ENCODE measurements around the gene GGT6. TPM values are rescaled to one million over a fixed set of nuclear protein-coding genes. Genes with fewer than 3 reads are reported as not detected.

The GGT6 gene
- polyA plus RNA-seq, 3 donors, result 5.2 to 8.3 (median 6.8) TPM

DNA sequence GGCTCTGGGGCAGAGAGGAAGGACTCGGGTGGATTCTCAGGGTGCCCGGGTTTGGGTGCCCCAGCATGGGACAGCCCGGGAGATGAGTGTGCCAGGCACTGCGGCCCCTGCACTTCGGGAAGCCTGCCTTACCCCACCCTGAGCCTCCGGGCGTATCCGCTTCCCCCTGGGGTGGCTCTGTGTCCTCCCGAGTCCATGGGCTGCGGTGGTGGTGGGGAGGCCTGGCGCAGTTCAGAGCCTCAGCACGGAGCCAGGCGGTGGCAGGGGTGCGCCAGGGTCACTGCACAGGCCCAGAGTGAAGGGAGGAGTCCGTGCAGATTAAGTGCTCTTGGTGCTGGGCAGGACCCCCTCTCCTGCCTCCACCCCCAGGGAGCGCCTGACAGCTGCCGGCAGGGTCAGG, 25.9 kb downstream of the GGT6 start:
- no peak for DNase-seq (ENCODE audit: extremely low read depth in 1 of 11, low read depth in 9 of 11, low spot score in 4 of 11)

DNA sequence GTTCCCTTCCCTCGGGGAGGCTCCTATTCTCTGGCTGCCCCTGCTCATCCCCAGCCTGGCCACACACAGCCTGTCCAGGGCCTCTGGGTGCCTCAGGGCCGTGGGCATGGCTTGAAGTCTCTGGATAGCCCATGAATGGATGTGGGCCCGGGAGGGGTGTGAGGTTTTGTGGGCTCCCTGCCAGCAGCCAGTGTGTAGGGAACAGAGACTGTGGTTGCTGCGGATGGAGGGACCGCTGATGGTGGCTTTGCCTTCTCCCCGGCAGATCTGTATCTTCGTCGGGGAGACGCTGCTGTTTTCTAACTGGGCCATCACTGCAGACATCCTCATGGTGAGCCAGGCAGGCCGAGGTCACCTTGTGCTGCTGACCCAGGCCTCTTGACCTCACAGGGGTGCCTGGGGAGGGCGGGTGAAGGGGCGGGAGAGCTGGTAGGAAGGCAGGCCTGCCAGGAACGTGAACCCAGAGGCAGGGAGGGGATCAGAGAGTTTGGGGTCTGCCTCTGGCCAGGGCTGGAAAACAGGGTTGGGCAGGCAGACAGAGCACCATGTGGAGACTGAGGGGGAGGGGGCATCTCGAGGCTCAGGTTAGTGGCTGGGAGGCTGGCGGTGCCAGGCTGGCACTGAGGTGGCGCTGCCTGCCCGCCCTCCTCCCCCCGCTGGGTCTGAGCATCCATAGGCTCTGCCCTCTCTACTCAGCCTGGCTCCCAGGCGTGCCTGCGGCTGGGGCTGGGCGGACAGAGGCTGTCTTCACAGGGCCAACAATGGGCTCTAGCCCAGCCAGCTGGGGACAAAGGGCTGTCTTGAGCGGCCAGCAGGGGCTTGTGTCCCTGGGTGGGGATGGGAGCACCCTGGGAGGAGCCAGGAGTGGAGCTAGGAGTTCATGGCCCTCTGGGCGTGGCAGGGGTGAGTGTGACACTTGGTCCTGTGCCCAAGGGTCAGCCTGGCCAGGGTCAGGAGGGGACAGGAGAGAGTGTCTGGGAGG, 26.6 kb downstream of the GGT6 start:
- no peak for DNase-seq (ENCODE audit: extremely low read depth in 1 of 11, low read depth in 9 of 11, low spot score in 4 of 11)

DNA sequence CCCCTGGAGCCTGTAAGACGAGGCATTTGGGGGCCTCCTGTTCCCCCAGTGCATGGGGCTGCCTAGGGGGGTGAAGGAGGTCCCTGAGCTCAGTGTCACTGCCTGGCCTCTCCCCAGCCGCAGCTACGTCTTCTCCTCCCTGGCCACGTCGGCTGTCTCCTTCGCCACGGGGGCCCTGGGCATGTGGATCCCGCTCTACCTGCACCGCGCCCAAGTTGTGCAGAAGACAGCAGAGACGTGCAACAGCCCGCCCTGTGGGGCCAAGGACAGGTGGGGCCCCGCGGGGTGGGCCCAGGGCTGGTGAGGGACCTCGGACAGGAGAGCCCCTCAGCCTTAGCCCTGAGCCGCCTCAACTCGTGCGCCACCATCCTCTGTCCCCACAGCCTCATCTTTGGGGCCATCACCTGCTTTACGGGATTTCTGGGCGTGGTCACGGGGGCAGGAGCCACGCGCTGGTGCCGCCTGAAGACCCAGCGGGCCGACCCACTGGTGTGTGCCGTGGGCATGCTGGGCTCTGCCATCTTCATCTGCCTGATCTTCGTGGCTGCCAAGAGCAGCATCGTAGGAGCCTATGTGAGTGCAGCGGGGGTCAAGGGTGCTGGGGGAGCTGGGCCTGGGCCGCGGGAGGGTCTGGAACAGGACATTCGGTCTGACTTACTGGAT, 27.4 kb downstream of the GGT6 start:
- no peak for DNase-seq (ENCODE audit: extremely low read depth in 1 of 11, low read depth in 9 of 11, low spot score in 4 of 11)

DNA sequence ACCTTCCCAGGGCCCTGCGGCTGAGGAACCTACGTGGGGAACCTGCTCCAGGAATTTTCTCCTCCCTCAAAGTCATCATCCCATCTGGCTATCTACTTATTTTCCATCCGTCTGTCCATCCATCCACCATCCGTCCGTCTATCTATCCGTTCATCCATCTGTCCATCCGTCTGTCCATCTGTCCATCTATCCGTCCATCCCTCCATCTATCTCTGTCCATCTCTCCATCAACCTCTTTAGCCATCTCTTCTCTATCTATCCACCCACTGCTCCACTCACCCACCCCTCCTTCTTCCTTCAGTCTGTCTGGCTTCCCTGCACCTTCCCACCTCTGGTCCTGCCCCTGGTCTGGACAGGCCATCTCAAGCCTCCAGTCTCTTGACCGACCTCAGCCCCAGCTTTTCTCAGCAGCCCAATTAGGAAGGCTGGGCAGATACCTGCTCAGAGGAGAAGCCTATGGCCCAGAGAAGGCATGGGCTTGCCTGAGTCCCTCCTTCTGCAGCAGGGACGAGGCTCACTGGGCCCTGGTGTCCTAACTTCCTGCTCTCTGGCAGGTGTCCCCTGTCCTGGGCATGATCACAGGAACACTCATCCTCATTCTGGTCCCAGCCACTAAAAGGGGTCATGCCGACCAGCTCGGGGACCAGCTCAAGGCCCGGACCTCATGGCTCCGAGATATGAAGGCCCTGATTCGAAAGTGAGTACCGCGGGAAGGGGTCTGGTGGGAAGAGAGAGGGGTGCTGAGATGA, 28.2 kb downstream of the GGT6 start:
- no peak for DNase-seq (ENCODE audit: extremely low read depth in 1 of 11, low read depth in 9 of 11, low spot score in 4 of 11)

DNA sequence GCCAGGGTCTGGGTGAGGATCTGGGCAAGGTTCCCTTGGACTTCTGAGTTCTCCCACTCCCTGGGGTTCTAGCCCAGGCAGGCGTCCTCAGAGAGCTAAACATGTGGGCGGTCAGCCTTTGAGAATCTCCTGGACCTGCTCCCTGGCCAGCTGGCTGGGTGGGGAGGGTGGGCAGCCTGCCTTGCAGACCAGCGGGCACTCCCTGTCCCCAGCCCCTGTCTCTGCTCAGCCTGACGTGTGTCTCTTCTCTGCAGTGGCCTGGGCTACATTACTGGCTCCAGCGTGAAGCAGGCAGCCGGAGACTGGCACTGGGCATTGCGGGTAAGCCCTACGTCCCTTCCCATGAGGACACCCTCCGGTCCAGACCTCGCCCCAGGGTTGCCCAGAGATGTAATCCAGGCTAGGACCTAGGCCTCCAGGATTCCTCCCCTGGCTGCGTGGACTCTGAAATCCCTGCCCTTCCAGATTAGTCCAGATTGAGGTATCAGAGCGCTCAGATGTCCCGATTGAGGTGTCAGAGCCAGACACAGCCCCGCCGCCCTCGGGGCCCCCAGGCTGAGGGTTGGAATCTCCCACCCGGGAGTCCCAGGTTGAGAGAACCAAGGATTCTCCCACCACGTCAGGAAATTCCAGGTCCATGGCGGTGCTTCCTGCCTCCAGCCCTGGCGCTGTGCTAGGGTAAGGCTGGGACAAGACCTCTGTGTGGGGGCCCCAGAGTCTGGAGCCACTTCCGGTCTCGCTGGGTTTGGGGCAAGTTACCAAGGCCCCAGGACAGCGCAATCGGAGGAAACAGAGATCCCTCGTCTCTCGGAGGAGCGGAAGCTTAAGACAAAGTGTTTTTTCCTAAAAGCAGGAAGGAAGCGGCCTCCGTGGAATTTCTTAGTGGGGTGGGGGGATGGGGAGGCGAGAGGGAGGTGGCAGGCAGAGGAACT, 29.3 kb downstream of the GGT6 start:
- no peak for DNase-seq (ENCODE audit: extremely low read depth in 1 of 11, low read depth in 9 of 11, low spot score in 4 of 11)

DNA sequence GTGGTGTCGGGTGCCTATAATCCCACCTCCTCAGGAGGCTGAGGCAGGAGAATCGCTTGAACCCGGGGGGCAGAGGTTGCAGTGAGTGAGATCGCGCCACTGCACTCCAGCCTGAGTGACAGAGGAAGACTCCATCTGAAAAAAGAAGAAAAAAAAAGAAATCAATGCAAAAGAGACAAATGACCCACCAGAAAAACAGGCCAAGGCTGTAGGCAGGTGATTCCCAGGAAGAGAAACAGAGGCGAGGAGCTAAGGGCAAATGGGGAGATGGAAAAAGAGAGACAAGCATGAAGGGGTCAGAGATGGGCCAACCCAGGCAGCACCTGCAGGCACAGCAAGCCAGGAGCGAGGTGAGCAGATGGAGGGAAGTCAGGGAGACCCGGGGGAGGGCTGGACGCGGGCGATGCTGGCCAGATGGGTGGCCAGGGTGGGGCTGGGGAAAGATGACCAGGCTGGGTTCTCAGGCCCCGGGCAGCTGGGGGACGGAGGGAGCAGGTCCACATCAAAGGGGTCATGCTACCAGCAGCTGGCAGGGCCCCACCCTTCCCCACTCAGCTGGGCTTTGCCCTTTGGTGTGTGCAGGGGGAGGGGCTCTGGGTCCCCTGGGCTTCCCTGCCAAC, 30.7 kb downstream of the GGT6 start:
- DNase-seq (ENCODE audit: extremely low read depth in 1 of 11, low read depth in 9 of 11, low spot score in 4 of 11), result no peak

DNA sequence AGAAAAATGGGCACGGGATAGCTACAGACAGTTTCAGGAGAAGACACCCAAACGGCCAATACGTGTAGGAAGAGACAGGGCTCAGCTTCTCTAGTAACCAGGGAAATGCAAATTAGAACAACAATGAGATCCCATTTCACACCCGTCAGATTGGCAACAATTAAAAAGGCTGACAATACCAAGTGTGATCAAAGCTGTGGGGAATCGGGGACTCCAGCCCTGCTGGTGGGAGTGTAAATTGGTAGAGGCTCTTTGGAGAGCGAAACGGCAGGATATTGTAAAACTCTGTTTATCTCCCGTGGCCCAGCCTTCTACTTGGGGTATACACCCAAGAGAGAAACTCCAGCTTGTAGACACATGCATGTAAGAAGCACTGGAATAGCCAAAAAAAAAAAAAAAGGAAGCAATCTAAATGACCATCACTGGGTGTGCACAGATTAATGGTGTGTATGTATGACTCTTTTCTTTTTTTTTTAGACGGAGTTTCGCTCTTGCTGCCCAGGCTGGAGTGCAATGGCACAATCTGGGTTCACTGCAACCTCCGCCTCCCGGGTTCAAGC, 32.7 kb downstream of the GGT6 start:
- no peak for DNase-seq (ENCODE audit: extremely low read depth in 1 of 11, low read depth in 9 of 11, low spot score in 4 of 11)

DNA sequence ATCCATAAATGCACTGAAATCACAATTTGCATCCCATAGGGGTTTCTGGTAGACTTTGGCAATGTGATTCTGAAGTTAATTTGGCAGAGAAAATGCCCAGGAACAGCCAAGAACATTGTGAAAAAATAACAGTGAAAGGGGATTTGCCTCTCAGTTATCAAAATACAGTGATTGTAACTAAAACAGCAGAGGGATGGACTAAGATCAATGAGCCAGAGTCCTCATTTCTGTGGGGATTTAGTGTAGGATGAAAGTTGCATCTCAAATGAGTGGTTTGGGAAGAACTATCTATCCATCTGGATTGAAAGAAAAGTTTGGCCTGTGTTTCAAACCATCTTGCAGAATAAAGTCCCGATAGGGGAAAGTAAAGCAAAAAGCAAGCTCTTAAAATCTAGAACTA, 33.2 kb downstream of the GGT6 start:
- DNase-seq (ENCODE audit: extremely low read depth in 1 of 11, low read depth in 9 of 11, low spot score in 4 of 11), result no peak

DNA sequence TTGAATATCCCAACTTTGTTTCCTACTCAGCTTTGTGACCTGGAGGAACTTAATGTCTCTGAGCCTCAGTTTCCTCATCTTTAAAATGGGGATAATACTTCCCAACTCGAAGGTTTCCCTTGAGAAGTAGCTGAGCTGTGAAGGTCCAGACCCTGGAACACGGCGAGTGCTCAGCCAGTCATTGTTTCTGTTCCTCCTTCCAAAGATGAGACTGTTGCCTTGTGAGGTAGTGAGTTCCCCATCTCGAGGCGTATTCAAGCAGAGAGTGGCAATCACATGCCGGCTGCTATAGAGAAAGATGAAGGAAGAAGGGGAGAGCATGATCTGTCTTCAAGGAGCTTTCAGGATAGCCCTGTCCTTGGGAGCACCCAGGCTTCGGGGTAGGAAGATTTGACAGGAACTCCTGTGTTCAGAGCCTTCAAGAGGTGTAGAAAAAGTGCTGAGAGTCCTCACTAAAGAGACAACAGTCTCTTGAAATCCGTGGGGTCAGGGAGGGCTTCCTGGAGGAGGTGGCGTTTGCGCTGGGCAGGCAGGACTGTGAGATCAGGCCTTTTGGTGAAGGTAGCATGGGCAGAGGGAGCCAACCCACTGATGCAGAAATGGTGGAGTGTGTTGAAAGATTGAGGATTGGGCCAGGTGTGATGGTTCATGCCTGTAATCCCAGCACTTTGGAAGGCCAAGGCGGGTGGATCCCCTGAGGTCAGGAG, 34.5 kb downstream of the GGT6 start:
- no peak for DNase-seq (ENCODE audit: extremely low read depth in 1 of 11, low read depth in 9 of 11, low spot score in 4 of 11)

DNA sequence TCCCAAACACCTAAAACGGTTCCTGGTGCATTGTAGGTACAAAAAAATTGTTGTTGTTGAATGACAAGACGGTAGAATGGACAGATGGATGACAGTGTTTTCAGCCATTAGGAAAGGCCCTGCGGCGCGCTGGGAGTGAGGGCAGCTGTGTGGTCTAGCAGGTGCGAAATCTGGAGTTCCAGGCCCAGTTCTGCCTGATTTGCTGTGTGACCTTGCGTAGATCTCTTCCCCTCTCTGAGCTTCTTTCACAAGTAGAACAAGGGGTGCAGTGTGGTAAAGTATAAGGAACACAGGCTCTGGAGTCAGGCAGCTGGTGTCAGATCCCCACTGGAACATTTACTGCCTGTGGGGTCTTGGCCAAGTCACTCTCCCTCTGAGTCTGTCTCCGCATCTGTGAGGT, 36.4 kb downstream of the GGT6 start:
- DNase-seq (ENCODE audit: extremely low read depth in 1 of 11, low read depth in 9 of 11, low spot score in 4 of 11), result no peak

DNA sequence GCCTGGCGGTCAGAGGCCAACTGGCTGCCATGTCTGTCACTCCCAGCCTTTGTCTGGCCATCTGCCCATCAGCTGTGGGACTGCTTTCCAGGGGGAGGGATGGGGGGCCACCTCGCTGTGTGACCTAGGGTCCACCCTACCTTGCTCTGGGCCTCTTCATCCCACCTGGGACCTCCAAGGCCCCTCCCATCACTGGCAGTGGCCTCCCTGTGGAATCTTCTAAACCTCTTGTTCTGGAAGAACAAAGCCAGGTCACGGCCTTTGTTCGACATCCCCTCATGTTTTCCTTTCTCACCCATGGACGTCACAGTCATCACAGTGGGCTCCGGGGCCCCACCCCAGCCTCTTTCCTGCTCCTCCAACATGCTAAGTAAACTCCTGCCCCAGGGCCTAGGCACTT, 37.7 kb downstream of the GGT6 start:
- DNase-seq (ENCODE audit: extremely low read depth in 1 of 11, low read depth in 9 of 11, low spot score in 4 of 11), result no peak

DNA sequence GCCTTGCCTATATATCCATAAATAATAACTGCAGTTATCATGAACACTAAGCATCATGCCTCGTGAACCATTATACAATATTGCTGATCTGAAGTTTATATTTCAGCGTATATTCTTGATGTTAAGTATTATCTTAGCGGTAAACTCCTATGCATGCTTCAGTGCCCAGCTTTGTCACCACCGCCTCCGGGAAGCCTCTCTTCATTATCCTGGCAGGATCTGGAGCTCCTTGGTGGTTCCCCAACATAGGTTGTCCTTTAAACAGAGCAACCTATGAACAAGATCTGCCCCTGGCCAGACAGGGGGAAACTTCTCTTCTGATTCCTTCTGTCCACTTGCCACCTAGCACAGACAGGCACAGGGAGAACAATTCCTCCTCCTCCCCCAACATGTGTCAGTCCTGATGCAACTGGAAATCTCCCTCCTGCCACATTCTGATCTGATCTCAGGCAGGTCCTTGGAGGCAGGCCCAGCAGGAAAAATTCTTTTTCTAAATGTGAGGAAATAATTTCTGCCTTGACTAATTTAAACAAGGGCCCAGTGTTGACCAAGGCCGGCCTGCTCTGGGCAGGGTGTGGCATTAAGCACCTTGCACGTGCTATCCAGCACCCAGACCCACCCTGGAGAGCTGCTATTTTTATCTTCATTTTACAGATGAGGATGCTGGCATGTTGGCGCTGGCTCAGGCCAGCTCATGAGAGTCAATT, 39.3 kb downstream of the GGT6 start:
- DNase-seq (ENCODE audit: extremely low read depth in 1 of 11, low read depth in 9 of 11, low spot score in 4 of 11), result no peak

DNA sequence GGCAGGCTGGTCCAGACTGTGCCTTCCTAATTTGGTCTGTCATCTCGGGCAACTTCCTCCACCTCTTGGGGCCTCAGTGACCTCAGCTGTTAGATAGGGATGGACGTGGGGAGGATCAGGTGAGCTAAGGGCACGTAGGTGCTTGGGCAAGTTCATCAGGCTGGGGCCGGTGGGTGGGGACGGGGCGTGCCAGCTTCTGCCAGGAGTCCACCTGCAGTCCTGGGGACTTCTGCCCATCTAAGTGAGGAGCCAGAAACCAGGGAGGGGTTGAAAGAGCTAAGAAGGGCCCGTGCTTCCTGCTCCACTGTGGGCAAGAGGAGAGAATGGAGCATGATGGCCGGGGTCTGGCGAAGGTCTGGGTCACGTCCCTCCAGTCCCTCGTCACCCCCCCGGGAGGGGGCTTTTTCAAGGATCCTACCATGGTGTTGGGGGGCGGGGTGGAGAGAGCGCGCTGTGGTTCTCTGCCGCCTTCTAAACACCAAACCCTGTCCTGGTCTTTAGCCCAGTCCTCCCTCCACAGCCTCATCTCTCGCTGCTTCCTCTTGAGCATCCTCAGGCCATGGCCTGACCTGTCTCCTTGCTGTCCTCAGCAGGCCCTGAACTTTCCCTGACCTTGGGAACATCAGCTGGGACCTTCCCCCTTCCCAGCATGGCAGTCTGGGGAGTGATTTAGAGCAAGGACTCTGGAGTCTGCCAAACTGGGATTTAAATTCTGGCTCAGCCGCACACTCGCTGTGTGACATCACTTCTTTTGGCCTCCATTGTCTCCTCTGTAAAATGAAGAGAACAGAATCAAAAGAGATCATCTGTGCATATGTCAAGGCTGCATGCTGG, 40.1 kb downstream of the GGT6 start:
- DNase-seq (ENCODE audit: extremely low read depth in 1 of 11, low read depth in 9 of 11, low spot score in 4 of 11), result no peak

DNA sequence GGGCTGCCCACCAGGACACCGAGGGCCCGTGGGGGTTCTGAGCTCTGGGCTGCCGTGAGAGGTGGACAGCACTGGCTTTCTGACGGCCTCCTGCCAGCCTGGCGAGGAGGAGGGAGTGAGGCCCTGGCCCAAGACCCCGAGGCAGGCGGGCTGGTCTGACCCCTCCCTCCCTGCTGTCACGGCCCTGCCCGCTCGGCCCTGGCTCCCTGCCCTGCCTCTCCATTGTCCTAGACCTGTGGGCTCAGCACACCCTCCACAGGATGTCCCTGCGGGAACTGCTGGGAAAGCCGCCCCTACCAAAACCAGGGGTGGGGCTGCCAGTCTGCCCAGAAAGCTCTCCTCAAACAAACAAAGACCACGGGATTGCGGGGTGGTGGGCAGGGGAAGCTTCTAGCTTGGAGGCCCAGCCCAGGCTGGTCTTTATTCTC, 41.0 kb downstream of the GGT6 start:
- DNase-seq (ENCODE audit: extremely low read depth in 1 of 11, low read depth in 9 of 11, low spot score in 4 of 11), result no peak

DNA sequence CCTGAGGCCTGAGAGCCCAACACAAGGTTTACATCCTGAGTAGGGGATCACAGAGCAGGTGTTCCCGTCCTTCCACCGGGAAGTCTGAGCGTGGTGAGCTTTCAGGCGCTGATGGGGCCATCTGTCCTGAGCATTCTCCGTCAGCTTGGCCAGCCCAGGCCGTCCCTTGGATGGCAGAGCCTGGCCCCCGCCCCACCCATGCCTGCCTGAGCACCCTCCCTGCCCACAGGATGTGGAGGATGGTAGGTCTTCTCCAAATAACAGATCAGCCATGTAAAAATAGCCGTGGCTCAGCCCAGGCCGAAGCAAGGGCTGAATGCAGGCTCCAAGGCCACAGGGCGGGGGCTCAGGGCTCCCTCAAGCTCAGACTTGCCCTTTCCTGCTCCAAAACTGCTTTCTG, 41.5 kb downstream of the GGT6 start:
- DNase-seq (ENCODE audit: extremely low read depth in 1 of 11, low read depth in 9 of 11, low spot score in 4 of 11), result no peak

DNA sequence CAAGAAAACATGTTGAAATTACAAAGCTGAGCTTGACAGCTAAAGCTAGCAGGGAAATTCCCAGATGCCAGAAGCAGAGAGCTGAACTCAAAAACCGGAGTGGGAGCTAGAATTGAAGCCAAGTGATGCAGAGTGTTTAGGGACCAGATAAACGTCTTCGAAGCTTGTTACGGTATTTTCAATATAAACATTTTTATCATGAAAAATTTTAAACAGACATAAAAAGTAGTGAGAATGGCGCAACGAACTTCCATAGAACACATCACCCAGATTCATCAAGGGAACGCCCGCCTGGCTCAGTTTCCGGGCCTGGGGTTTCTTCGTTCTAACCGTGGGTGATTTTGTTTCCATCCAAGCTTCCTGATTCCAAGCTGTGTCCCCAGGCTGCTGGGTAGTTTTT, 43.6 kb downstream of the GGT6 start:
- no peak for DNase-seq (ENCODE audit: extremely low read depth in 1 of 11, low read depth in 9 of 11, low spot score in 4 of 11)
